PC-3 (cell line): ENCODE measurements around the gene SCPEP1. TPM values are rescaled to one million over a fixed set of nuclear protein-coding genes. Genes with fewer than 3 reads are reported as not detected.
"Not testable (repeated sequence)": the region's sequence is repeated elsewhere in the genome, so short reads cannot be mapped to it uniquely, and the experiment has no call there.

Source experiments
- ATAC-seq: fragments of 200-7000 bp; cut with Tn5 transposase; 2 replicates; pipeline ENCODE4 v1.9.1; 2020; ENCODE audit warnings: mild to moderate bottlenecking, moderate library complexity
- BruUV-seq: library from RNA; stranded (reverse); fragments of 400-500 nt; replicated peaks from 2 replicates; lab custom pipeline; 2021; lab: Mats Ljungman, UMichigan
- CTCF ChIA-PET: fragments of 300-600 bp; sonication (Branson Sonifier 250); formaldehyde crosslinking; loops from one replicate; lab custom pipeline; 2022; ENCODE audit warnings: antibody characterized with exemption; lab: Charles Lee
- POLR2A ChIA-PET: fragments of 300-600 bp; sonication (Branson Sonifier 250); formaldehyde crosslinking; loops from one replicate; lab custom pipeline; 2022; ENCODE audit warnings: antibody characterized with exemption; ENCODE audit not compliant: unreplicated experiment; lab: Charles Lee
- DNase-seq: peaks from one replicate; pipeline ENCODE4 v3.0.0-alpha.2; 2015
- H2AFZ ChIP-seq: fragments of 300-600 bp; sonication (generic); 2 replicates; pipeline ENCODE4 v1.6.0; 2016; ENCODE audit warnings: antibody characterized with exemption, low read length
- H3F3A ChIP-seq: fragments of 300-600 bp; sonication (generic); one replicate; pipeline ENCODE4 v1.6.0; 2017; ENCODE audit warnings: antibody characterized with exemption, low read length, control low read depth, mild to moderate bottlenecking; ENCODE audit not compliant: unreplicated experiment
- H3K27ac ChIP-seq: fragments of 300-600 bp; sonication (generic); 2 replicates; pipeline ENCODE4 v1.5.1; 2016; ENCODE audit warnings: mild to moderate bottlenecking, low read length
- H3K27me3 ChIP-seq: fragments of 300-600 bp; sonication (generic); 2 replicates; pipeline ENCODE4 v1.6.1; 2016; ENCODE audit warnings: low read length, mixed read lengths
- H3K36me3 ChIP-seq: fragments of 300-600 bp; sonication (generic); 2 replicates; pipeline ENCODE4 v1.6.1; 2016; ENCODE audit warnings: low read depth, mixed run types, low read length, mixed read lengths
- H3K4me1 ChIP-seq: fragments of 300-600 bp; sonication (generic); 2 replicates; pipeline ENCODE4 v1.5.1; 2016; ENCODE audit warnings: low read length; ENCODE audit not compliant: insufficient read depth
- H3K4me2 ChIP-seq: fragments of 300-600 bp; sonication (generic); 2 replicates; pipeline ENCODE4 v1.6.0; 2016; ENCODE audit warnings: low read length
- H3K4me3 ChIP-seq: fragments of 300-600 bp; sonication (generic); 2 replicates; pipeline ENCODE4 v1.5.1; 2016; ENCODE audit warnings: mild to moderate bottlenecking, low read length, mixed read lengths
- H3K79me2 ChIP-seq: fragments of 300-600 bp; sonication (generic); 2 replicates; pipeline ENCODE4 v1.6.1; 2017; ENCODE audit warnings: low read length, mixed read lengths
- H3K9ac ChIP-seq: fragments of 300-600 bp; sonication (generic); 2 replicates; pipeline ENCODE4 v1.6.0; 2016; ENCODE audit warnings: mild to moderate bottlenecking, low read length
- H3K9me2 ChIP-seq: fragments of 300-600 bp; sonication (generic); replicated peaks from 2 replicates; pipeline ENCODE4 v1.6.1; 2016; ENCODE audit warnings: mixed run types, low read length, mixed read lengths
- H3K9me3 ChIP-seq: fragments of 300-600 bp; sonication (generic); 2 replicates; pipeline ENCODE4 v1.6.1; 2016; ENCODE audit warnings: low read length, mixed read lengths
- H4K20me1 ChIP-seq: fragments of 300-600 bp; sonication (generic); 2 replicates; pipeline ENCODE4 v1.6.1; 2016; ENCODE audit warnings: low read length, mixed read lengths
- EZH2 ChIP-seq: fragments of 300-600 bp; sonication (generic); IDR thresholded peaks from one replicate; pipeline ENCODE4 v1.6.1; 2017; ENCODE audit warnings: antibody characterized with exemption, mild to moderate bottlenecking, low read length; ENCODE audit not compliant: unreplicated experiment
- EZH2phosphoT487 ChIP-seq: fragments of 300-600 bp; sonication (generic); IDR thresholded peaks from 2 replicates; pipeline ENCODE4 v1.6.1; 2018; ENCODE audit warnings: mild to moderate bottlenecking, antibody characterized with exemption, low read length, borderline replicate concordance
- intact Hi-C: fragments of 100-400 bp; cut with micrococcal nuclease; formaldehyde crosslinking; loops from 2 replicates; pipeline ENCODE4 v1.9.0; 2023
- total RNA-seq: library from RNA; depleted of rRNA; stranded (reverse); fragments of >200 nt; gene quantifications from 2 replicates; pipeline ENCODE4 v1.2.3, GENCODE V29; 2014
- TF ChIP-seq, protein P1 (sequence below): fragments of 300-600 bp; sonication (generic); conservative IDR thresholded peaks from 2 replicates; pipeline ENCODE4 v1.5.1; 2017; ENCODE audit warnings: antibody characterized with exemption, low read depth, mild to moderate bottlenecking, low read length

Gene SCPEP1
- total RNA-seq, 1 experiment from 2014 or later = 73.3 TPM

DNA sequence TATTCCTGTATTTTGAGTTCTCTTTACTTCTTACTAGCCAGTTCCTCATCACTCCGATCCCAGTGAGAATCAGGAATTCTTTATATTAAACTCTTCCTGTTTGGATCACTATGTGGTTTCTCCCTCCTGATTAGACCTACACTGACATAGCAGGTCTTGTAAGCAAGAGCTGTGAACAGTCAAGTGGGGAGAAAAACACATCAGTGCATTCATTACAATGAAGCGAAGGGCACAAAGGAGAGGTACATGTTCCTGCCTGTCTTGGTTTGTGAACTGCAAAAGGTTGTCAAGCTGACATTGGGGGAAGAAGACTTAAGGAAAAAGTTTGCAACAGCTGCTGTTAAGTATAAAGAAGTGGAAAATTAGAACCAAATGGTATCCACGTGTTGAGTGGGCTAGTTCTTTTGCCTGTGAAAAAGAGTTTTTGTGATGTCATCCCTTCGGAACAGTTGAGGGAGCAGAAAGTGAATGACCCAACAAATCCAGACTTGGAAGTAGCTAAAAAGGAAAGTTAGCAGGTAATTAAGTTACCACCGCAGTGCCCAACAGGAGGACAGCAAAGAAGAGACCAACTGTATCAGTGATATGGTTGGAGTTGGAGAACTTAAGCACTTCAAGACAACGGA, 41.1 kb upstream of the SCPEP1 start:
- Histone ChIP-seq H3F3A (no peaks in the 10 kb centered on the region), H3K9me3 (peaks cover under 1% of the 10 kb centered on the region; the same call in 1 of the 2 replicates), H3K4me2 (no peak overlapping the region), H4K20me1 (no peaks in the 10 kb centered on the region), H3K9ac (no peak overlapping the region), H3K9me2 (no peaks in the 10 kb centered on the region), H3K27ac (no peak overlapping the region), H3K79me2 (no peaks in the 10 kb centered on the region), H3K4me3 (no peak overlapping the region), H3K4me1 (peaks cover 16% of the 10 kb centered on the region), H3K36me3 (peaks cover 75% of the 10 kb centered on the region), H3K27me3 (no peaks in the 10 kb centered on the region), H2AFZ (no peak overlapping the region)
- TF ChIP-seq EZH2 (no peak), EZH2phosphoT487 (no peak)
- TF ChIP-seq, protein P1, sequence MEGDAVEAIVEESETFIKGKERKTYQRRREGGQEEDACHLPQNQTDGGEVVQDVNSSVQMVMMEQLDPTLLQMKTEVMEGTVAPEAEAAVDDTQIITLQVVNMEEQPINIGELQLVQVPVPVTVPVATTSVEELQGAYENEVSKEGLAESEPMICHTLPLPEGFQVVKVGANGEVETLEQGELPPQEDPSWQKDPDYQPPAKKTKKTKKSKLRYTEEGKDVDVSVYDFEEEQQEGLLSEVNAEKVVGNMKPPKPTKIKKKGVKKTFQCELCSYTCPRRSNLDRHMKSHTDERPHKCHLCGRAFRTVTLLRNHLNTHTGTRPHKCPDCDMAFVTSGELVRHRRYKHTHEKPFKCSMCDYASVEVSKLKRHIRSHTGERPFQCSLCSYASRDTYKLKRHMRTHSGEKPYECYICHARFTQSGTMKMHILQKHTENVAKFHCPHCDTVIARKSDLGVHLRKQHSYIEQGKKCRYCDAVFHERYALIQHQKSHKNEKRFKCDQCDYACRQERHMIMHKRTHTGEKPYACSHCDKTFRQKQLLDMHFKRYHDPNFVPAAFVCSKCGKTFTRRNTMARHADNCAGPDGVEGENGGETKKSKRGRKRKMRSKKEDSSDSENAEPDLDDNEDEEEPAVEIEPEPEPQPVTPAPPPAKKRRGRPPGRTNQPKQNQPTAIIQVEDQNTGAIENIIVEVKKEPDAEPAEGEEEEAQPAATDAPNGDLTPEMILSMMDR = no peak
- no TSS peak for BruUV-seq
- DNase-seq = no peak
- ATAC-seq = no peak
- intact Hi-C loops = no loop called here
- CTCF ChIA-PET = no interaction called here
- POLR2A ChIA-PET = no interaction called here

- no peak overlapping the region for H3K9ac ChIP-seq
- CTCF ChIA-PET = interaction anchor here (0.6 kb wide), 1 partner anchor 24 kb away, joined by 4 read pairs; no protein-coding TSS in a partner anchor
- intact Hi-C loops = no loop called here
Observed at GRCh38 chr17:56937687-56938086, 40.2 kb upstream of the SCPEP1 start.

GRCh38 chr17:56938206-56938605, 39.7 kb upstream of the SCPEP1 start:
- ATAC-seq (peak; percentile 81), DNase-seq (peak; percentile 48)
- intact Hi-C loops, H3K79me2 ChIP-seq, H3K9ac ChIP-seq, H3K27me3 ChIP-seq, H3F3A ChIP-seq, H2AFZ ChIP-seq, H3K9me3 ChIP-seq, H4K20me1 ChIP-seq, H3K9me2 ChIP-seq: not testable (repeated sequence)
- ChIA-PET CTCF (interaction anchor here (0.6 kb wide), 1 partner anchor 23 kb away, joined by 4 read pairs; no protein-coding TSS in a partner anchor), POLR2A (interaction anchor here (1.1 kb wide), 1 partner anchor 24 kb away, joined by 7 read pairs; the partner anchor contains the start of gene TRIM25)
- TSS peak; percentile 17 for BruUV-seq
- peaks cover 16% of the 10 kb centered on the region for H3K4me1 ChIP-seq
- peak overlapping the region; percentile 54 for H3K4me2 ChIP-seq
- H3K27ac ChIP-seq = peak overlapping the region; percentile 39
- peaks cover 75% of the 10 kb centered on the region for H3K36me3 ChIP-seq
- H3K4me3 ChIP-seq = 0 out of 2 replicates have a peak overlapping the region, but pooled peaks have one; percentile 17

More at GRCh38 chr17:56937687-56938086, 40.2 kb upstream of the SCPEP1 start:
- H3K4me3 ChIP-seq = 0 out of 2 replicates have a peak overlapping the region, but pooled peaks have one; percentile 17
- H4K20me1 ChIP-seq = no peaks in the 10 kb centered on the region
- H3K27me3 ChIP-seq = no peaks in the 10 kb centered on the region
- peak; percentile 39 for ATAC-seq
- H3K9me3 ChIP-seq = no peaks in the 10 kb centered on the region
- BruUV-seq = no TSS peak
- H3K4me1 ChIP-seq = peaks cover 16% of the 10 kb centered on the region
- DNase-seq = peak; percentile 66
- H3K9me2 ChIP-seq = no peaks in the 10 kb centered on the region
- TF ChIP-seq EZH2 (no peak), EZH2phosphoT487 (no peak)
- TF ChIP-seq, protein P1 = no peak
- peaks cover 73% of the 10 kb centered on the region for H3K36me3 ChIP-seq
- H3K4me2 ChIP-seq = peak overlapping the region; percentile 54
- H3K27ac ChIP-seq = peak overlapping the region; percentile 39
- POLR2A ChIA-PET = interaction anchor here (1.1 kb wide), 1 partner anchor 24 kb away, joined by 7 read pairs; the partner anchor contains the start of gene TRIM25
- H3F3A ChIP-seq = no peaks in the 10 kb centered on the region
- H2AFZ ChIP-seq = no peak overlapping the region
- no peaks in the 10 kb centered on the region for H3K79me2 ChIP-seq
